Lung microvascular endothelial cell (primary cell): ENCODE results near the gene SPN. TPM values are rescaled to one million over a fixed set of nuclear protein-coding genes. Genes with fewer than 3 reads are reported as not detected.
"Not testable (repeated sequence)": the region's sequence is repeated elsewhere in the genome, so short reads cannot be mapped to it uniquely, and the experiment has no call there.

Source experiments
- DNase-seq, 2 donors: peaks; one replicate each; pipeline versions ENCODE4 v3.0.0 to v3.0.0-alpha.2; 2010; ENCODE audit warnings: low read depth in 2 of 2
- total RNA-seq: library from RNA; depleted of rRNA; stranded (reverse); fragments of >200 nt; gene quantifications from 2 replicates; pipeline ENCODE4 v1.2.1, GENCODE V29; 2014

SPN gene
- total RNA-seq = not detected in 2 replicates

DNA sequence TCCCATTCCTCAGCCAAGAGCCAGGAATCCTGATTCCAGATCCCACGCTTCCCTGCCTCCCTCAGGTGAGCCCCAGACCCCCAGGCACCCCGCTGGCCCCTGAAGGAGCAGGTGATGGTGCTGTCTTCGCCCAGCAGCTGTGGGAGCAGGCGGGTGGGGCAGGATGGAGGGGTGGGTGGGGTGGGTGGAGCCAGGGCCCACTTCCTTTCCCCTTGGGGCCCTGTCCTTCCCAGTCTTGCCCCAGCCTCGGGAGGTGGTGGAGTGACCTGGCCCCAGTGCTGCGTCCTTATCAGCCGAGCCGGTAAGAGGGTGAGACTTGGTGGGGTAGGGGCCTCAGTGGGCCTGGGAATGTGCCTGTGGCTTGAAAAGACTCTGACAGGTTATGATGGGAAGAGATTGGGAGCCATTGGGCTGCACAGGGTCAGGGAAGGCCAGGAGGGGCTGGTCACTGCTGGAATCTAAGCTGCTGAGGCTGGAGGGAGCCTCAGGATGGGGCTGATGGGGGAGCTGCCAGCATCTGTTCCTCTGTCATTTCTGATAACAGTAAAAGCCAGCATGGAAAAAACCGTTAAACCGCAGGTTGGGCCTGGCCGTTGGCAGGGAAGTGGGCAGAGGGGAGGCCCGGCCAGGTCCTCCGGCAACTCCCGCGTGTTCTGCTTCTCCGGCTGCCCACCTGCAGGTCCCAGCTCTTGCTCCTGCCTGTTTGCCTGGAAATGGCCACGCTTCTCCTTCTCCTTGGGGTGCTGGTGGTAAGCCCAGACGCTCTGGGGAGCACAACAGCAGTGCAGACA is at the start of gene SPN:
Gene SPN (plus strand): TSS at position 232 of the 791 bp plus-strand sequence. CDS start 482 bp downstream, at position 714.
- DNase-seq = no peak

- peak; percentile 83 to 85 for DNase-seq
These were observed 49.6 kb upstream of the SPN start for GRCh38 chr16:29613307-29614057.

- not testable (repeated sequence) for DNase-seq
These were observed 48.2 kb upstream of the SPN start for GRCh38 chr16:29614691-29615314.

DNA sequence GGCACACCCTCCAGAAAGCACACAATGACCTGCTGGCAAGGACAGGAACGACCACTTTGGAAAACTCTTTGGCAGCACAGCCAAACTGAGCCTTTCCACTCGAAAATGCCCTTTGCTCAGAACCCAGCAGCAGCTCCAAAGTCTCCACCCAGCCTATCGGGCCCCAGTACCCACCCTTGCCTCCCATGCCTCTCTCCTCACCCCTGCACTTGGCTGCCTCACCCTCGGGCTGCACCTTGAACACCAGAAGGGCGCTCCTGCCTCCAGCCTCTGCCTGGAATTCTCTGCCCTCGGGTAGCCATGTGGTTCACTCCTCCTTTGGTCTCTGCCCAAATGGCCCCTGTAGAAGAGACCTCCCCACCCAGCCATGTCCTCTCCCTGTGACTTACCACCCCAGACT is 46.9 kb upstream of the SPN start:
- DNase-seq = not testable (repeated sequence)

DNA sequence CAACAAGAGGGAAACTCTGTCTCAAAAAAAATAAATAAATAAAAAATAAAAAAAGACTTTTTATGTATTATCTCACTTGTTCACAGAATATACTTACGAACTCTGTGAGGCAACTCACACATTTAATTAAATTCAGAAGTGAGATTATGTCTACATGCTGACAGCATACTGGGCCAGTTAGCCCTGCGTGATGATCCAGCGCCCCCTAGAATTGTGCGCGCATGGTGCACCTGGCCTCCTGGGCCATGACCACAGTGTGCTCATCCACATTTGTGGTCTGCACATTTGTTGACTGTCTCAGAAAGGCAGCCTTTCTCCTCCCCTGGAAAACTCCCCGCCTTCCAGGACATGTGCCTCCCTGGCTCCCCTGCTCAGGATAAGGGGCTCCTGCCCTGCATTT is 42.5 kb upstream of the SPN start:
- peak in 1 of 2 donors; percentile 23 for DNase-seq

- DNase-seq = not testable (repeated sequence)
These were observed 40.3 kb upstream of the SPN start for GRCh38 chr16:29622738-29623137.

DNA sequence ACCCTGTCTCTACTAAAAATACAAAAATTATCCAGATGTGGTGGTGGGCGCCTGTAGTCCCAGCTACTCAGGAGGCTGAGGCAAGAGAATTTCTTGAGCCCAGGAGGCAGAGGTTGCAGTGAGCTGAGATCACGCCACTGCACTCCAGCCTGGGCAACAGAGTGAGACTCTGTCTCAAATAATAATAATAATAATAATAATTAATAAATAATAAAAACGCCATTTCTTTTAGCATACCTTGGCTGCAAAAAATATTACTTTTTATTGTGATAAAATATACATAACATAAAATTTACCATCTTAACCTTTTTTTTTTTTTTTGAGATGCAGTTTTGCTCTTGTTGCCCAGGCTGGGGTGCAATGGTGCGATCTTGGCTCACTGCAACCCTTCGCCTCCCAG is 39.8 kb upstream of the SPN start:
- DNase-seq = not testable (repeated sequence)

DNA sequence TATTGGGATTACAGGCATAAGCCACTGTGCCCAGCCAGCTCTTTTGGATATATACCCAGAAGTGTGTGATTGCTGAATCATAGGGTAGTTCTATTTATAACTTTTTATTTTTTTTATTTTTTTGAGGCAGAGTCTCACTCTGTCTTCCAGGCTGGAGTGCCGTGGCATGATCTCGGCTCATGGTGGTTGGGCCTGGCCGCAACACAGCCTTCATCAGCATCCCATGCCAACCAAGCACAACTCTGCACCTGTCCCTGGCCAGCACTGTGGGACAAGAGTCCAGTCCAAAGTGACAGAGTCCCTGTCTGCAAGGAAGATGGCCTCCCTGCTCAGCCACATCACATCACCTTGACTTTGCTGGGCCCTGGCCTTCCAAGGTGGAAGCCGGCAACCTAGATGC is 37.9 kb upstream of the SPN start:
- not testable (repeated sequence) for DNase-seq

- DNase-seq = not testable (repeated sequence)
These were observed 36.2 kb upstream of the SPN start for GRCh38 chr16:29626778-29627331.

DNA sequence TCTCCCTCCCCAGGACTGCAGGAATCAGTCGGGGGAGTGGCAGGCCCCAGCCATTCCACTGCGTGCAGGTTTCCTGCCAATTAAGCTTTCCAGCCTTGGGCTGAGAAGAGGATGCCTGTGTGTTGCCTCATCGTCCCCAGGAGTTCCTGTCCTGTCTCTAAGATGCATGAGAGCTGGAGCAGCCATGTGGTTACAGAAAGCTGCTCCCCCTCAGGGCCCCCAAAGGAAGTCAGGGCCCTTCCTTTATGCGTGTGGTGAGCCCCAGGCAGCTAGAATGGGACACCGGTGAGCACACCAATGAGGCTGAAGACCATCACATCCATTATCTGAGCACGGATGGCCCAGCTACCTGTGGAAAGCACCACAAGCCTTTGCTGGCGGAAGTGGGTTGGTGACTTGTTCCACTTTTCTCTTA is 35.4 kb upstream of the SPN start:
- DNase-seq = not testable (repeated sequence)

GRCh38 chr16:29628707-29629106 is 34.3 kb upstream of the SPN start:
- not testable (repeated sequence) for DNase-seq

- not testable (repeated sequence) for DNase-seq
These were observed 33.7 kb upstream of the SPN start for GRCh38 chr16:29629318-29629717.

GRCh38 chr16:29631658-29632057 is 31.4 kb upstream of the SPN start:
- not testable (repeated sequence) for DNase-seq

GRCh38 chr16:29635902-29636301 is 27.1 kb upstream of the SPN start:
- DNase-seq = not testable (repeated sequence)

DNA sequence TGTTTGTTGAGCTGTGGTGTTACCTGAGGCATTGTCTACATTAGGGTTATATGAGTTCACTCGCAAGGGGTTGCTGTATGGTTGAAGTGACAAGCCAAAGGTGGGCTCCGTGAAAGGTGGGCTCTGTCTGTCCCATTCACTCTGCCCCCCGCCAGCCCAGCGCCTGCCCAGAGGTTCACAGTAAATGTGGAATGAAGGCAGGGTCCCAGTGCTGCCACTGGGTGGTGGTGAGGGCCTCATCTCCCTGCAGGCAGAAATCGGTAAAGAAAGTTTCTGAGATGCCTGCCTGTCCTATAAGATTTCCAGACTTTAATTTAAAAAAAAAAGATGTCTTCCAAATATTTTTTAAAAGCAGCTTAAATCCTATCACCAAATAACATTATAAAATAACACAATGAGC is 26.7 kb upstream of the SPN start:
- DNase-seq = not testable (repeated sequence)

DNA sequence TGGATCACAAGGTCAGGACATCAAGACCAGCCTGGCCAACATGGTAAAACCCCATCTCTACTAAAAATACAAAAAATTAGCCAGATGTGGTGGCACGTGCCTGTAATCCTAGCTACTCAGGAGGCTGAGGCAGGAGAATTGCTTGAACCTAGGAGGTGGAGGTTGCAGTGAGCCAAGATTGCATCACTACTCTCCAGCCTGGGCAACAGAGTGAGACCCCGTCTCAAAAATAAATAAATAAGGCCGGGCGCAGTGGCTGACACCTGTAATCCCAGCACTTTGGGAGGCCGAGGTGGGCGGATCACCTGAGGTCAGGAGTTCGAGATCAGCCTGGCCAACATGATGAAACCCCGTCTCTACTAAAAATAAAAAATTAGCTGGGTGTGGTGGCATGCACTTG is 24.3 kb upstream of the SPN start:
- not testable (repeated sequence) for DNase-seq

DNA sequence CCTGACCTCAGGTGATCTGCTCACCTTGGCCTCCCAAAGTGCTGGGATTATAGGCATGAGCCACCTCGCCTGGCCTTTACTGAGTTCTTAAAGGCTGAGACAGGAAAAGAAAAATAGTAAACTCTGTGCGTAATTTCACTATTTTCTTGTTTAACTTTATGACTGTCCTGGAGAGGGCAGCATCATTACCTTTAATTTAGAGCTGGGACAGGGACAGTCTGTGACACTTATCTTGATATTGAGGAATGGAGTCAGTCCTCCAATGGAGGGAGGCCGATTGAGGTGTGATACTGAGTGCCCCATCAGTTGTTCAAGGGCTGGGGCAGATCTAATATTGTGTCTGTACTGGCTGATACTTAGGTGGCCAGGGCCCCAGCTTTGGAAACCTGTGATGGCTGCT is 21.5 kb upstream of the SPN start:
- DNase-seq = no peak

DNA sequence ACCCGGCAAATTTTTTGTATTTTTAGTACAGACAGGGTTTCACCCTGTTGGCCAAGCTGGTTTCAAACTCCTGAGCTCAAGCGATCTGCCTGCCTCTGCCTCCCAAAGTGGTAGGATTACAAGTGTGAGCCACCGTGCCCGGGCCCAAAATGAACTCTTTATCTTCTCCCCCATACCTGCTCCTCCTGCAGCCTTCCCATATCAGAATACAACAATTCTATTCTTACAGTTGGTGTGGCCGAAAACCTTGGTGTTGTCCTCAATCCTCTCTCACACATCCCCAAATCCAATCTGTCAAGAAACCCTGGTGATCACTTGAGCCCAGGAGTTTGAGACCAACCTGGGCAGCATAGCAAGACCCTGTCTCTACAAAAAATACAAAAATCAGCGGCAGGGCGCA is 19.5 kb upstream of the SPN start:
- DNase-seq = no peak

- no peak for DNase-seq
These were observed 18.6 kb upstream of the SPN start for GRCh38 chr16:29644338-29644857.

DNA sequence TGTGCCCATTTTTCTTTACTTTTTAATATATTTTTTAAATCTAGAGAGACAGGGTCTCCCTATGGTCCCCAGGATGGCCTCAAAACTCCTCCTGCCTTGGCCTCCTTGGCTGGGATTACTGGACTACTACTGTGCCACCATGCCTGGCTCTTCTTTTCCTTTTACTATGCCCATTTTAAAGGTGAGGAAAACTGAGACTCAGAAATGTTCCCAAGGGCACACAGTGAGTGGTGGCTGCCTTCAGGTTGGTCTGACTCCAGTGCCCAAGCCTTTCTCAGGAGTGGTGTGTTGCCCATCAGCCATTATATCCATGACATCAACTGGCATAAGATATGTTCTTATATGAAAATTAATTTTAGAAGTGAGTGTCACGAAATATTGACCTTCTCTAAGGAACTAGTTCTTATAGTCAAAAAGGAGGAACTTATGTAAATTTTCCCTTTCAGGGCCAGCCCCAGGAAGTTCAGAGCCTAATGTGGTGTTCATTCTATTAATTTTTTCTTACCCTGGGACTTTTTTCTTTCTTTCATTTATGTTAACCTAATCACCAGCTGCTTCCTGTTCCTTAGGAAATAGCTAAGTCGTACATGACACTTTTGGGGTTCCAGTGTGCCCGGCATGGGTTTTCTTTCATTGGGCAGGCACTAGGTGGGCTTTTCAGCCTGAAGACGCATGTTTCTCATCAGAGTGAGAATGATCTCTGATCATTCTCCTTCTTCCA is 17.9 kb upstream of the SPN start:
- DNase-seq = no peak

DNA sequence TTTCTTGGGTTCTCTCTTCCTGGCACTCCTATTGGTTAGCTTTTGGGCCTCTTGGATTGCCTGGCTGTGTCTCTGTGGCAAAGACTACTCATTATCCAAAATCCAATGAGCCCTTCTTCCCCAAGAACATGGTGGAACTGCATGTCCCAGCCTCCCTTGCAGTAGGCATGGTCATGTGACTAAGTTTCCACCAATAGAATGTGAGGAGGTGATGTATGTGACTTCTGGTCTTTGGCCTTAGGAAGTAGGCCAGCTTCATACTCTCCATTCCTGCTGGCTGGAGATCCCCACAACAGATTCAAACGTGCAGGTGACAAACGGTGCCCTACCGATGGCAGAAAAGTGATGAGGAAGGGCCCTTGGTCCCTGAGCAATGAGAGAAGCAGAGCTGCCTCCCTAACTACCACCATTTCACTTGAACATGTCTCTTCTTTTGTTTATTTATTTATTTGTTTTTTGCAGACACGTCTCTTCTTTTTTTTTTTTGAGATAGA is 17.3 kb upstream of the SPN start:
- peak in 1 of 2 donors; percentile 26 for DNase-seq
